WTC11 (cell line): Measurements from ENCODE around the gene PLAAT5. TPM values are rescaled to one million over a fixed set of nuclear protein-coding genes. Genes with fewer than 3 reads are reported as not detected.

Source experiments
- ATAC-seq: fragments of 200-7000 bp; cut with Tn5 transposase; 2 replicates; pipeline ENCODE4 v1.10.0; 2021; ENCODE audit warnings: mild to moderate bottlenecking, moderate library complexity
- CTCF ChIA-PET: fragments of 300-600 bp; sonication (Branson Sonifier 250); formaldehyde crosslinking; loops from one replicate; lab custom pipeline; 2021; ENCODE audit warnings: antibody characterized with exemption; lab: Charles Lee
- POLR2A ChIA-PET: fragments of 350-600 bp; sonication (Branson Sonifier 250); formaldehyde crosslinking; loops from one replicate; lab custom pipeline; 2021; ENCODE audit warnings: antibody characterized with exemption; lab: Charles Lee
- DNase-seq: peaks from one replicate; pipeline ENCODE4 v3.0.0; 2021; ENCODE audit warnings: low spot score
- H3K27ac Mint-ChIP-seq: 2 replicates; pipeline ENCODE4 v1.8.0; 2021; ENCODE audit warnings: mixed read lengths
- H3K27me3 Mint-ChIP-seq: 2 replicates; pipeline ENCODE4 v1.8.0; 2021; ENCODE audit warnings: low read depth, mild to moderate bottlenecking, moderate library complexity, mixed read lengths
- H3K36me3 Mint-ChIP-seq: 2 replicates; pipeline ENCODE4 v1.8.0; 2021; ENCODE audit warnings: mixed read lengths
- H3K4me1 Mint-ChIP-seq: 2 replicates; pipeline ENCODE4 v1.8.0; 2022; ENCODE audit warnings: mixed read lengths
- H3K4me3 Mint-ChIP-seq: 2 replicates; pipeline ENCODE4 v1.8.0; 2021; ENCODE audit warnings: mild to moderate bottlenecking, moderate library complexity, mixed read lengths
- H3K9me3 Mint-ChIP-seq: 2 replicates; pipeline ENCODE4 v1.8.0; 2021; ENCODE audit warnings: mixed read lengths
- ATF1 ChIP-seq: sonication (generic); formaldehyde crosslinking; IDR thresholded peaks from 2 replicates; pipeline ENCODE4 v1.8.1; 2023; ENCODE audit warnings: mild to moderate bottlenecking, moderate library complexity, missing genetic modification reagents
- CREM ChIP-seq: sonication (generic); formaldehyde crosslinking; IDR thresholded peaks from 2 replicates; pipeline ENCODE4 v1.8.1; 2022; ENCODE audit warnings: mild to moderate bottlenecking, missing genetic modification reagents, moderate library complexity
- CTCF ChIP-seq: fragments of 200-600 bp; IDR thresholded peaks from 2 replicates; pipeline ENCODE4 v1.8.0; 2022; ENCODE audit warnings: antibody characterized with exemption
- ELF4 ChIP-seq: sonication (generic); formaldehyde crosslinking; IDR thresholded peaks from 2 replicates; pipeline ENCODE4 v1.8.1; 2022; ENCODE audit warnings: low read depth, mild to moderate bottlenecking, moderate library complexity, missing genetic modification reagents
- ERG ChIP-seq: fragments of 250-450 bp; sonication (Bioruptor Pico); IDR thresholded peaks from 2 replicates; pipeline ENCODE4 v1.8.0; 2021; ENCODE audit warnings: mild to moderate bottlenecking
- FOXJ3 ChIP-seq: sonication (generic); formaldehyde crosslinking; IDR thresholded peaks from 2 replicates; pipeline ENCODE4 v1.9.0; 2021; ENCODE audit warnings: missing genetic modification reagents, mild to moderate bottlenecking, borderline replicate concordance
- JAZF1 ChIP-seq: fragments of 250-450 bp; sonication (Bioruptor Pico); IDR thresholded peaks from 2 replicates; pipeline ENCODE4 v1.9.0; 2021; ENCODE audit warnings: moderate library complexity, mild to moderate bottlenecking, inconsistent platforms
- NFATC4 ChIP-seq: fragments of 250-450 bp; sonication (Bioruptor Pico); IDR thresholded peaks from 2 replicates; pipeline ENCODE4 v1.9.0; 2021; ENCODE audit warnings: mild to moderate bottlenecking
- NR1H2 ChIP-seq: sonication (generic); formaldehyde crosslinking; IDR thresholded peaks from 2 replicates; pipeline ENCODE4 v1.9.0; 2021; ENCODE audit warnings: mild to moderate bottlenecking, moderate library complexity, missing genetic modification reagents
- PRDM15 ChIP-seq: sonication (generic); formaldehyde crosslinking; IDR thresholded peaks from 2 replicates; pipeline ENCODE4 v1.8.0; 2022; ENCODE audit warnings: missing genetic modification reagents
- PRRX2 ChIP-seq: fragments of 250-450 bp; sonication (Bioruptor Pico); IDR thresholded peaks from 2 replicates; pipeline ENCODE4 v1.8.0; 2021; ENCODE audit warnings: mild to moderate bottlenecking
- RORB ChIP-seq: fragments of 250-450 bp; sonication (Bioruptor Pico); IDR thresholded peaks from 2 replicates; pipeline ENCODE4 v1.9.0; 2021; ENCODE audit warnings: mild to moderate bottlenecking
- ZNF138 ChIP-seq: sonication (generic); formaldehyde crosslinking; conservative IDR thresholded peaks from 2 replicates; pipeline ENCODE4 v1.8.1; 2022; ENCODE audit warnings: mild to moderate bottlenecking, moderate library complexity, missing genetic modification reagents
- ZNF671 ChIP-seq: fragments of 250-450 bp; sonication (Bioruptor Pico); IDR thresholded peaks from 2 replicates; pipeline ENCODE4 v1.8.0; 2021; ENCODE audit warnings: mild to moderate bottlenecking
- ZSCAN18 ChIP-seq: fragments of 250-450 bp; sonication (Bioruptor Pico); IDR thresholded peaks from 2 replicates; pipeline ENCODE4 v2.1.2; 2022; ENCODE audit warnings: mild to moderate bottlenecking, moderate library complexity
- total RNA-seq: library from RNA; stranded (reverse); gene quantifications from 3 replicates; pipeline ENCODE4 v1.2.3, GENCODE V29; 2021
- TF ChIP-seq, protein P1 (sequence below): sonication (generic); formaldehyde crosslinking; IDR thresholded peaks from 2 replicates; pipeline ENCODE4 v1.8.1; 2023; ENCODE audit warnings: mild to moderate bottlenecking, missing genetic modification reagents
- TF ChIP-seq, protein P2 (sequence below): fragments of 250-450 bp; sonication (Bioruptor Pico); IDR thresholded peaks from 2 replicates; pipeline ENCODE4 v1.9.0; 2021; ENCODE audit warnings: mild to moderate bottlenecking
- TF ChIP-seq, protein P3 (sequence below): sonication (generic); formaldehyde crosslinking; IDR thresholded peaks from 2 replicates; pipeline ENCODE4 v1.8.0; 2023; ENCODE audit warnings: mild to moderate bottlenecking, missing genetic modification reagents

PLAAT5 gene
- total RNA-seq, 1 experiment from 2014 or later = 23.0 TPM

- Mint-ChIP-seq H3K4me1 (peaks cover 14% of the 10 kb centered on the region), H3K4me3 (no peak overlapping the region), H3K36me3 (peaks cover 61% of the 10 kb centered on the region), H3K27ac (no peak overlapping the region), H3K27me3 (peaks cover 7% of the 10 kb centered on the region; the same call in 1 of the 2 replicates), H3K9me3 (peaks cover 56% of the 10 kb centered on the region)
- ChIA-PET CTCF (no interaction called here), POLR2A (no interaction called here)
- no peak for TF ChIP-seq ZSCAN18 (CRISPR knock-in tag)
- DNase-seq (no peak), ATAC-seq (no peak)
Measured at GRCh38 chr11:63523151-63523550, 32.2 kb upstream of the PLAAT5 start.

DNA sequence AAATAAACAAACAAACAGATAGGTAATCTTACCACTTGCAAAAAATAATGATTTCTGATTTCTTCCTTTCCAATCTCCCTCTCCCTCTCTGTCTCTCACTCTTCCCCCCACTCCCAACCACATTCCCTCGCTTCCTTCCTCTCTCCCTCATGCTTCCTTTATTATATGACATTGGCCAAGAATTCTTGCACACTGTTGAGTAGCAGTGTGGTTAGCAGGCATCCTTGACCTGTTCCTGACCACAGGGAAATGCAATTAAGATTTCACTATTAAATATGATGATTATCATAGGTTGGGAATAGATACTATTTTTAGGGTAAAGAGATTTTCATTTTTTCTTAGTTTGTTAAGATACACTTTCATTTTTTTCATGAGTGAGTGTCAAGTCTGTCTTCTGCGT is 30.9 kb upstream of the PLAAT5 start:
- Mint-ChIP-seq H3K27me3 (peaks cover 7% of the 10 kb centered on the region; the same call in 1 of the 2 replicates), H3K36me3 (peaks cover 57% of the 10 kb centered on the region), H3K4me1 (peaks cover 6% of the 10 kb centered on the region; the same call in 1 of the 2 replicates), H3K4me3 (no peak overlapping the region), H3K9me3 (peaks cover 56% of the 10 kb centered on the region), H3K27ac (no peak overlapping the region)
- DNase-seq (no peak), ATAC-seq (no peak)
- no peak for TF ChIP-seq JAZF1 (CRISPR knock-in tag)
- no peak for TF ChIP-seq PRDM15
- no peak for TF ChIP-seq FOXJ3 (CRISPR knock-in tag)
- TF ChIP-seq PRRX2 = no peak
- TF ChIP-seq, protein P1, sequence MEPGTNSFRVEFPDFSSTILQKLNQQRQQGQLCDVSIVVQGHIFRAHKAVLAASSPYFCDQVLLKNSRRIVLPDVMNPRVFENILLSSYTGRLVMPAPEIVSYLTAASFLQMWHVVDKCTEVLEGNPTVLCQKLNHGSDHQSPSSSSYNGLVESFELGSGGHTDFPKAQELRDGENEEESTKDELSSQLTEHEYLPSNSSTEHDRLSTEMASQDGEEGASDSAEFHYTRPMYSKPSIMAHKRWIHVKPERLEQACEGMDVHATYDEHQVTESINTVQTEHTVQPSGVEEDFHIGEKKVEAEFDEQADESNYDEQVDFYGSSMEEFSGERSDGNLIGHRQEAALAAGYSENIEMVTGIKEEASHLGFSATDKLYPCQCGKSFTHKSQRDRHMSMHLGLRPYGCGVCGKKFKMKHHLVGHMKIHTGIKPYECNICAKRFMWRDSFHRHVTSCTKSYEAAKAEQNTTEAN (CRISPR knock-in tag) = no peak
- TF ChIP-seq, protein P2, sequence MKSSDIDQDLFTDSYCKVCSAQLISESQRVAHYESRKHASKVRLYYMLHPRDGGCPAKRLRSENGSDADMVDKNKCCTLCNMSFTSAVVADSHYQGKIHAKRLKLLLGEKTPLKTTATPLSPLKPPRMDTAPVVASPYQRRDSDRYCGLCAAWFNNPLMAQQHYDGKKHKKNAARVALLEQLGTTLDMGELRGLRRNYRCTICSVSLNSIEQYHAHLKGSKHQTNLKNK (CRISPR knock-in tag) = no peak
- no peak for TF ChIP-seq CREM
- TF ChIP-seq ZSCAN18 (CRISPR knock-in tag) = no peak
- ChIA-PET POLR2A (no interaction called here), CTCF (no interaction called here)

GRCh38 chr11:63520606-63521170 is 29.7 kb upstream of the PLAAT5 start:
- POLR2A ChIA-PET = no interaction called here
- Mint-ChIP-seq H3K4me3 (no peak overlapping the region), H3K4me1 (peaks cover 6% of the 10 kb centered on the region; the same call in 1 of the 2 replicates), H3K9me3 (peaks cover 56% of the 10 kb centered on the region), H3K27ac (no peak overlapping the region), H3K27me3 (peaks cover 7% of the 10 kb centered on the region; the same call in 1 of the 2 replicates), H3K36me3 (peaks cover 54% of the 10 kb centered on the region)
- CTCF ChIA-PET = interaction anchor here (1.2 kb wide), 1 partner anchor 13 kb away, joined by 3 read pairs; no protein-coding TSS in a partner anchor
- ATAC-seq (no peak), DNase-seq (no peak)
- no peak for TF ChIP-seq ELF4 (CRISPR knock-in tag)
- no peak for TF ChIP-seq CTCF
- no peak for TF ChIP-seq NR1H2
- TF ChIP-seq, protein P3, sequence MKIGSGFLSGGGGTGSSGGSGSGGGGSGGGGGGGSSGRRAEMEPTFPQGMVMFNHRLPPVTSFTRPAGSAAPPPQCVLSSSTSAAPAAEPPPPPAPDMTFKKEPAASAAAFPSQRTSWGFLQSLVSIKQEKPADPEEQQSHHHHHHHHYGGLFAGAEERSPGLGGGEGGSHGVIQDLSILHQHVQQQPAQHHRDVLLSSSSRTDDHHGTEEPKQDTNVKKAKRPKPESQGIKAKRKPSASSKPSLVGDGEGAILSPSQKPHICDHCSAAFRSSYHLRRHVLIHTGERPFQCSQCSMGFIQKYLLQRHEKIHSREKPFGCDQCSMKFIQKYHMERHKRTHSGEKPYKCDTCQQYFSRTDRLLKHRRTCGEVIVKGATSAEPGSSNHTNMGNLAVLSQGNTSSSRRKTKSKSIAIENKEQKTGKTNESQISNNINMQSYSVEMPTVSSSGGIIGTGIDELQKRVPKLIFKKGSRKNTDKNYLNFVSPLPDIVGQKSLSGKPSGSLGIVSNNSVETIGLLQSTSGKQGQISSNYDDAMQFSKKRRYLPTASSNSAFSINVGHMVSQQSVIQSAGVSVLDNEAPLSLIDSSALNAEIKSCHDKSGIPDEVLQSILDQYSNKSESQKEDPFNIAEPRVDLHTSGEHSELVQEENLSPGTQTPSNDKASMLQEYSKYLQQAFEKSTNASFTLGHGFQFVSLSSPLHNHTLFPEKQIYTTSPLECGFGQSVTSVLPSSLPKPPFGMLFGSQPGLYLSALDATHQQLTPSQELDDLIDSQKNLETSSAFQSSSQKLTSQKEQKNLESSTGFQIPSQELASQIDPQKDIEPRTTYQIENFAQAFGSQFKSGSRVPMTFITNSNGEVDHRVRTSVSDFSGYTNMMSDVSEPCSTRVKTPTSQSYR (CRISPR knock-in tag) = no peak
- no peak for TF ChIP-seq RORB (CRISPR knock-in tag)
- TF ChIP-seq ERG (CRISPR knock-in tag) = no peak
- TF ChIP-seq ZNF671 = no peak
- TF ChIP-seq ZNF138 = no peak
- no peak for TF ChIP-seq NFATC4 (CRISPR knock-in tag)
- TF ChIP-seq ATF1 (CRISPR knock-in tag) = no peak
